HCT116 (cell line): Measurements from ENCODE around the gene STX2. TPM values are rescaled to one million over a fixed set of nuclear protein-coding genes. Genes with fewer than 3 reads are reported as not detected.
"Not testable (repeated sequence)": the region's sequence is repeated elsewhere in the genome, so short reads cannot be mapped to it uniquely, and the experiment has no call there.

Source experiments
- ATAC-seq: fragments of 200-7000 bp; cut with Tn5 transposase; 2 replicates; pipeline ENCODE4 v1.9.1; 2020; ENCODE audit warnings: mild to moderate bottlenecking, moderate library complexity
- BruUV-seq: library from RNA; stranded (reverse); fragments of 400-500 nt; replicated peaks from 2 replicates; lab custom pipeline; 2021; lab: Mats Ljungman, UMichigan
- CTCF ChIA-PET: fragments of 300-600 bp; sonication (Branson Sonifier 250); formaldehyde crosslinking; loops from one replicate; lab custom pipeline; 2021; ENCODE audit warnings: antibody characterized with exemption; lab: Charles Lee
- POLR2A ChIA-PET: fragments of 300-600, 350-600 bp; sonication (Branson Sonifier 250); formaldehyde crosslinking; loops from one replicate; lab custom pipeline; 2021; ENCODE audit warnings: antibody characterized with exemption; lab: Charles Lee
- RAD21 ChIA-PET, 2 experiments: fragments of 300-600 bp; sonication (Branson Sonifier 250); formaldehyde crosslinking; loops; one replicate each; lab custom pipeline; 2023; ENCODE audit warnings: low total read pairs in 2 of 2; ENCODE audit not compliant: uncharacterized antibody in 2 of 2, unreplicated experiment in 2 of 2, low non-redundant PET in 1 of 2; lab: Charles Lee
- DNase-seq: peaks from one replicate; pipeline ENCODE4 v3.0.0-alpha.2; 2010; ENCODE audit warnings: low read depth, low spot score
- H2AFZ ChIP-seq: fragments of 200-600 bp; shearing (Covaris generic), sonication (generic); 2 replicates; pipeline ENCODE4 v1.6.1; 2017; ENCODE audit warnings: low read depth, mixed run types, mixed read lengths, antibody characterized with exemption, low read length; ENCODE audit not compliant: poor library complexity, severe bottlenecking
- H3K27ac ChIP-seq: 2 replicates; pipeline ENCODE4 v1.5.1; 2012; ENCODE audit warnings: low read depth, low read length
- H3K27me3 ChIP-seq: fragments of 200-600 bp; sonication (generic); 2 replicates; pipeline ENCODE4 v1.6.1; 2016; ENCODE audit warnings: mixed run types, low read length, mixed read lengths; ENCODE audit not compliant: insufficient read depth
- H3K36me3 ChIP-seq, 2 experiments: fragments of 200-500 bp in 1 of 2; fragments of 200-600 bp in 1 of 2; sonication (Bioruptor generic) in 1 of 2; sonication (generic) in 1 of 2; 2 replicates each; pipeline versions ENCODE4 v1.5.1 to v1.6.1; 2014 to 2016; ENCODE audit warnings: low read length in 2 of 2, inconsistent platforms in 1 of 2, mixed read lengths in 1 of 2, mixed run types in 1 of 2; ENCODE audit not compliant: insufficient read depth in 2 of 2, control insufficient read depth in 1 of 2
- H3K4me1 ChIP-seq, 2 experiments: fragments of 200-600 bp in 1 of 2; sonication (generic) in 1 of 2; 2 replicates each; pipeline versions ENCODE4 v1.5.1 to v1.6.1; 2012 to 2017; ENCODE audit warnings: low read length in 2 of 2, inconsistent platforms in 1 of 2, mild to moderate bottlenecking in 1 of 2, mixed read lengths in 1 of 2, mixed run types in 1 of 2, moderate library complexity in 1 of 2; ENCODE audit not compliant: insufficient read depth in 2 of 2, control insufficient read depth in 1 of 2
- H3K4me2 ChIP-seq: fragments of 200-600 bp; sonication (generic); 2 replicates; pipeline ENCODE4 v1.6.1; 2017; ENCODE audit warnings: mixed run types, low read length, mixed read lengths
- H3K4me3 ChIP-seq, 2 experiments: fragments of 200-600 bp in 1 of 2; sonication (generic) in 1 of 2; replicated peaks in 1 of 2; 2 replicates each; pipeline ENCODE4 v1.5.1; 2011 to 2016; ENCODE audit warnings: low read length in 2 of 2, control low read depth in 1 of 2, low read depth in 1 of 2, mild to moderate bottlenecking in 1 of 2, mixed read lengths in 1 of 2, mixed run types in 1 of 2
- H3K79me2 ChIP-seq: fragments of 200-600 bp; sonication (generic); 2 replicates; pipeline ENCODE4 v1.6.1; 2017; ENCODE audit warnings: mild to moderate bottlenecking, mixed run types, low read length, moderate library complexity, mixed read lengths; ENCODE audit not compliant: insufficient read depth
- H3K9ac ChIP-seq: fragments of 200-600 bp; sonication (generic); 2 replicates; pipeline ENCODE4 v1.6.1; 2016; ENCODE audit warnings: low read length, mixed read lengths
- H3K9me2 ChIP-seq: fragments of 200-600 bp; sonication (generic), shearing (Covaris generic); 2 replicates; pipeline ENCODE4 v1.6.1; 2017; ENCODE audit warnings: mixed run types, mild to moderate bottlenecking, moderate library complexity; ENCODE audit not compliant: insufficient read depth
- H3K9me3 ChIP-seq, 2 experiments: fragments of 200-500 bp in 1 of 2; fragments of 200-600 bp in 1 of 2; sonication (Bioruptor generic) in 1 of 2; sonication (generic) in 1 of 2; 2 replicates each; pipeline ENCODE4 v1.6.1; 2014 to 2017; ENCODE audit warnings: low read length in 2 of 2, mixed read lengths in 2 of 2, inconsistent platforms in 1 of 2, low read depth in 1 of 2, mild to moderate bottlenecking in 1 of 2, mixed run types in 1 of 2, moderate library complexity in 1 of 2; ENCODE audit not compliant: control insufficient read depth in 1 of 2, insufficient read depth in 1 of 2
- H4K20me1 ChIP-seq: fragments of 200-600 bp; sonication (generic), shearing (Covaris generic); 2 replicates; pipeline ENCODE4 v1.6.1; 2017; ENCODE audit warnings: mixed run types, mild to moderate bottlenecking, moderate library complexity; ENCODE audit not compliant: insufficient read depth
- CEBPB ChIP-seq: IDR thresholded peaks from 2 replicates; pipeline ENCODE4 v1.6.1; 2012; ENCODE audit warnings: low read depth
- JUND ChIP-seq: IDR thresholded peaks from 2 replicates; pipeline ENCODE4 v1.6.1; 2012
- intact Hi-C: fragments of 100-400 bp; cut with micrococcal nuclease; formaldehyde crosslinking; loops from 2 replicates; pipeline ENCODE4 v1.10.0; 2022
- total RNA-seq: library from RNA; stranded (reverse); gene quantifications from one replicate; pipeline ENCODE4 v1.2.1, GENCODE V29; 2021; ENCODE audit not compliant: unreplicated experiment
- TF ChIP-seq, protein P1 (sequence below): IDR thresholded peaks from 2 replicates; pipeline ENCODE4 v1.6.1; 2012
- TF ChIP-seq, protein P2 (sequence below): IDR thresholded peaks from 2 replicates; pipeline ENCODE4 v1.6.1; 2011; ENCODE audit warnings: mild to moderate bottlenecking, low read length, moderate library complexity; ENCODE audit not compliant: insufficient replicate concordance; ENCODE audit errors: extremely low read depth

The STX2 gene
- total RNA-seq, 1 experiment from 2014 or later, result 19.2 TPM

DNA sequence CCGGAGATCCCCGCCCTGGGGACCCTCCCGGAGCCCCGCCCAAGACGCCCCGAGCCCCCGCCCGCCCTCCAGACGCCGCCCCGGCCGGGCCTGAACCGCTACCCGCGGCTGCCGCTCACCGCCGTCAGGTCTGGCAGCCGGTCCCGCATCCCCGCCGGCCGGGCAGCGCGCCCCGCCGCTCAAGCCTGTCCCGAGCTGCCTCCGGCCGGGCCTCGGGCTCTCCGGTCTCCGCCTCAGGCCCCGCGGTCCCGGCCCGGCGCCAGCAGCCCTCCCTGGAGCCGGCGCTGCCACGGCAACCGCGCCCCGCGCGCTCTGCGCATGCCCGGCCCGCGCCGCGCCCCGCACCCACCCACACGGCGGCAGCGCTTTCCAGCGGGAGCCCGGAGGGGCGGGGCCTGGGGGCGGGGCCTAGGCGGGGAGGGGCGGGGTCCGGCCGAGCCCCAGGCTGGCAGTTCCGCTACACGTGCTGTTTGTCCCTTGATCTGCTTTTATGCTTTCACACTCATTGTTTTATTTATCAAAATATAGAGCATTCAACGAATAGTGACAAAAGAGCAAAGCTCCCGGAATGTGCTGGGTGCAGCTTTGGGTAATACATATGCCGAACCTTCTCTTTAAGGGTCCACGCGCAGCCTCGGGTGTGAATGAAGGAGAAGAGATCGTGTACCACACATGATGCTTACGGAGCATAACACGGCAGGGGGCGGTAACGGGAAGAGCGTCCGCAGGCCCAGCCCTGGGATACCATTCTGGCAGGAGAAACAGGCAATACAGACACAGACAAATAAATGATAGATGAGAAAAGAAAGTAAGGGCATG is at the start of gene STX2 (continued):
- TF ChIP-seq, protein P1, sequence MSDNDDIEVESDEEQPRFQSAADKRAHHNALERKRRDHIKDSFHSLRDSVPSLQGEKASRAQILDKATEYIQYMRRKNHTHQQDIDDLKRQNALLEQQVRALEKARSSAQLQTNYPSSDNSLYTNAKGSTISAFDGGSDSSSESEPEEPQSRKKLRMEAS, result peak; percentile 90
- TF ChIP-seq JUND, result no peak
- TF ChIP-seq, protein P2, sequence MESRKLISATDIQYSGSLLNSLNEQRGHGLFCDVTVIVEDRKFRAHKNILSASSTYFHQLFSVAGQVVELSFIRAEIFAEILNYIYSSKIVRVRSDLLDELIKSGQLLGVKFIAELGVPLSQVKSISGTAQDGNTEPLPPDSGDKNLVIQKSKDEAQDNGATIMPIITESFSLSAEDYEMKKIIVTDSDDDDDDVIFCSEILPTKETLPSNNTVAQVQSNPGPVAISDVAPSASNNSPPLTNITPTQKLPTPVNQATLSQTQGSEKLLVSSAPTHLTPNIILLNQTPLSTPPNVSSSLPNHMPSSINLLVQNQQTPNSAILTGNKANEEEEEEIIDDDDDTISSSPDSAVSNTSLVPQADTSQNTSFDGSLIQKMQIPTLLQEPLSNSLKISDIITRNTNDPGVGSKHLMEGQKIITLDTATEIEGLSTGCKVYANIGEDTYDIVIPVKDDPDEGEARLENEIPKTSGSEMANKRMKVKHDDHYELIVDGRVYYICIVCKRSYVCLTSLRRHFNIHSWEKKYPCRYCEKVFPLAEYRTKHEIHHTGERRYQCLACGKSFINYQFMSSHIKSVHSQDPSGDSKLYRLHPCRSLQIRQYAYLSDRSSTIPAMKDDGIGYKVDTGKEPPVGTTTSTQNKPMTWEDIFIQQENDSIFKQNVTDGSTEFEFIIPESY, result no peak
- TF ChIP-seq, all 23 proteins: peak for 9

DNA sequence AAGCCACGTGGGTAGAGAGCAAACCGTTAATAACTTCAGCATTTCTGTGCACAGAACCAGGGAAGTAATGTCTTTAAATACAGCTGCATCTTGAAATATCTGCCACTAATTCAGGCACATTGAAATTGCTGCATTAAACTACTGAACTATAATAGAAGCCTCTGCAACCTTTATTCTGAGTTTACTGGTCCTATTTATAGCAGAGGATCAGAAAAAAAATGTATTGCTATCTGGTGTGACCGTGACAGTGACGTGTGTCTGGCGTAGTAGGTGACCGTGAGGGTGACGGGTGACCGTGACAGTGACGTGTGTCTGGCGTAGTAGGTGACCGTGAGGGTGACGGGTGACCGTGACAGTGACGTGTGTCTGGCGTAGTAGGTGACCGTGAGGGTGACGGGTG is 48.1 kb upstream of the STX2 start:
- H3K36me3 ChIP-seq, H3K79me2 ChIP-seq, H3K4me3 ChIP-seq, DNase-seq, H2AFZ ChIP-seq, H3K9me2 ChIP-seq, H3K27ac ChIP-seq, intact Hi-C loops, H4K20me1 ChIP-seq, H3K27me3 ChIP-seq, POLR2A ChIA-PET, H3K4me2 ChIP-seq, H3K9me3 ChIP-seq, RAD21 ChIA-PET, CTCF ChIA-PET, H3K9ac ChIP-seq, H3K4me1 ChIP-seq, ATAC-seq, BruUV-seq: not testable (repeated sequence)

DNA sequence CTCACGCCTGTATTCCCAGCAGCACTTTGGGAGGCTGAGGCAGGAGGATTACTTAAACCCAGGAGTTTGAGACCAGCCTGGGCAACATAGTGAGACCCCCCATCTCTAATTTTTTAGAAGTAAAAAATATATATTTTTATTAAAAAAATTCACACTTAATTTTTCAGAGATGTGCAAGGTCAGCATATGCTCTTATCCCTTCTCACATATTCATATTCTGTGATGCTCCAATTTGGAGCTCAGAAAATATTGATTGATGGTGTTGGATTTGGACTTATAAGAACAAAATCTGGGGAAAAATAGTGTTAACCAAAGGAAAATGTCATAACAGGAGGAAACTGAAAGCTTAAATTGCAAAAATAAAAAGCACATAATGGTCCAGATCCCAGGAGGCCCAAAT is 42.5 kb upstream of the STX2 start:
- BruUV-seq, result no TSS peak
- CTCF ChIA-PET, result no interaction called here
- no peak for DNase-seq

More for the DNA sequence above, 42.5 kb upstream of the STX2 start:
- H3K9me2 ChIP-seq, result no peaks in the 10 kb centered on the region
- H3K9ac ChIP-seq, result no peak overlapping the region
- H4K20me1 ChIP-seq, result peaks cover 21% of the 10 kb centered on the region; the same call in 1 of the 2 replicates
- POLR2A ChIA-PET, result no interaction called here
- no peaks in the 10 kb centered on the region for H3K27me3 ChIP-seq
- H3K36me3 ChIP-seq, result peaks cover 10 to 12% of the 10 kb centered on the region in 2 experiments
- TF ChIP-seq CEBPB, result no peak
- no peak overlapping the region for H2AFZ ChIP-seq
- H3K27ac ChIP-seq, result no peak overlapping the region
- H3K4me1 ChIP-seq, result no peaks in the 10 kb centered on the region
- H3K4me2 ChIP-seq, result no peak overlapping the region
- no peak for ATAC-seq
- peaks cover 4% of the 10 kb centered on the region for H3K79me2 ChIP-seq
- RAD21 ChIA-PET, result no interaction called here
- no peak overlapping the region for H3K4me3 ChIP-seq
- H3K9me3 ChIP-seq, result no peaks in the 10 kb centered on the region
- intact Hi-C loops, result no loop called here
